Hindlimb muscle (tissue), 1 donor: ENCODE data around the gene POGLUT3. TPM values are rescaled to one million over a fixed set of nuclear protein-coding genes. Genes with fewer than 3 reads are reported as not detected.

ENCODE experiments used
- polyA plus RNA-seq: library from polyadenylated mRNA; unstranded; fragments of 120-200 nt; gene quantifications from one replicate; pipeline ENCODE4 v1.2.1, GENCODE V29; 2013; ENCODE audit not compliant: insufficient read length

Gene POGLUT3
- polyA plus RNA-seq, 1 donor = 36.3 TPM

Other genes starting within 250 kb of the POGLUT3 start
- 1.0 TPM for gene C11orf65, start 30.9 kb downstream of the POGLUT3 start, polyA plus RNA-seq
- 0.57 TPM for gene EXPH5, start 95.4 kb upstream of the POGLUT3 start, polyA plus RNA-seq
- 21.3 TPM for gene DDX10, start 166.7 kb upstream of the POGLUT3 start, polyA plus RNA-seq